ENCODE results near the gene ZCCHC2. TPM values are rescaled to one million over a fixed set of nuclear protein-coding genes. Genes with fewer than 3 reads are reported as not detected.
A peak's percentile ranks its signal among the peaks of the same experiment; 100 is the strongest.

ZCCHC2 gene
- total and polyA plus RNA-seq, 2 of the 13 experiments (the other 11 are each of a cell fraction or from before 2014, with no cell fraction given) = 62.5 to 76.1 TPM

DNA sequence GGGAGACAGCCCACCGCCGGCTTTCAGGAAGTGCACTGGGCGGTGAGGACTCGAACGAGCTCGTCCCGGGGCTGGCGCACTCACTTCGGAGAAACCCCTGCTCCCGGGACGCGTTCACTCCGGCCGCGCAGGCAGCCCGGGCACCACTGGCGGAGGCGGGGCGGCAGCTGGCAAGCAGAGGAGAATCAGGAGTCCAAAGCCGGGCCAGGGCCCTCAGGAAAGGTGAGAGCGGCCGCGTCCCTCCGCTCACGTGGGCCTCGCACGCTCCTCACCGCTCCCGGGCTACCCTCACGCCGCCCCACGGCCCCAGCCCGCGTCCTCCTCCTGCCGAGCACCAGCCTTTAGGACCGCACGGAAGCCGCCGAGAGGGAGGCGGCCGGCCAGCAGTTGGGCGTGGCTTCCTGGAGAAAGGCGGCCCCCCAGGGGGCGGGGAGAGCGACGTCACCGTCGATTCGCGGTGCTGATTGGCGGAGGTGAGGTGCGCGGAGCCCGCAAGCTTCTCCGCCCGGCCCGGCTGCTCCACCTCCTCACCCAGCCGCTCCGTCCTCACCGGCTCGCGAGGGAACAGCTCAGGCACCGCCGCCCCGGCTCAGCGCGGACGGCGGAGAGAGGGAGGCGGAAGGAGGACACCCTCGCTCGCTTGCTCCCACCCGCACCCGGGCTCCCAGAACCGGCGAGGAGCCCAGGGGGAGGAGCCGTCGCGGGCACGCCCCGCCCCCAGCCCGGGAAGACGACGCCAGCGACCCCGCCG, at the start of gene ZCCHC2 (continued):
- TF ChIP-seq, protein P1, sequence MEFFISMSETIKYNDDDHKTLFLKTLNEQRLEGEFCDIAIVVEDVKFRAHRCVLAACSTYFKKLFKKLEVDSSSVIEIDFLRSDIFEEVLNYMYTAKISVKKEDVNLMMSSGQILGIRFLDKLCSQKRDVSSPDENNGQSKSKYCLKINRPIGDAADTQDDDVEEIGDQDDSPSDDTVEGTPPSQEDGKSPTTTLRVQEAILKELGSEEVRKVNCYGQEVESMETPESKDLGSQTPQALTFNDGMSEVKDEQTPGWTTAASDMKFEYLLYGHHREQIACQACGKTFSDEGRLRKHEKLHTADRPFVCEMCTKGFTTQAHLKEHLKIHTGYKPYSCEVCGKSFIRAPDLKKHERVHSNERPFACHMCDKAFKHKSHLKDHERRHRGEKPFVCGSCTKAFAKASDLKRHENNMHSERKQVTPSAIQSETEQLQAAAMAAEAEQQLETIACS (CRISPR knock-in tag; IDR thresholded peaks at IDR 0.05) = no peak; the same call in 1 of the 2 replicates
- TF ChIP-seq RAD21 (CRISPR knock-in tag; IDR thresholded peaks at IDR 0.05) (no peak; the same call in none of the 2 replicates), SIX4 (CRISPR knock-in tag; IDR thresholded peaks at IDR 0.05) (peak; percentile 54; the same call in 1 of the 2 replicates), ZFYVE20 (CRISPR knock-in tag; IDR thresholded peaks at IDR 0.05; ENCODE audit: borderline replicate concordance, low read depth) (0 out of 2 replicates have a peak, but pooled peaks have one; percentile 23), ZZZ3 (CRISPR knock-in tag; IDR thresholded peaks at IDR 0.05; ENCODE audit: borderline replicate concordance) (0 out of 2 replicates have a peak, but pooled peaks have one; percentile 42), MBNL3 (CRISPR knock-in tag; conservative IDR thresholded peaks at IDR 0.05) (no peak), JDP2 (CRISPR knock-in tag; IDR thresholded peaks at IDR 0.05; ENCODE audit: borderline replicate concordance) (no peak), ZNF367 (CRISPR knock-in tag; IDR thresholded peaks at IDR 0.05; ENCODE audit: borderline replicate concordance) (no peak), NONO (IDR thresholded peaks at IDR 0.05) (no peak), NONO (CRISPR knock-in tag; conservative IDR thresholded peaks at IDR 0.05) (peak; percentile 93), TOE1 (CRISPR knock-in tag; IDR thresholded peaks at IDR 0.05) (no peak), ZNF501 (CRISPR knock-in tag; IDR thresholded peaks at IDR 0.05) (0 out of 2 replicates have a peak, but pooled peaks have one; percentile 61), ARID2 (CRISPR knock-in tag; IDR thresholded peaks at IDR 0.05; ENCODE audit: borderline replicate concordance) (peak; percentile 81; the same call in 1 of the 2 replicates), ZNF33A (CRISPR knock-in tag; IDR thresholded peaks at IDR 0.05; ENCODE audit: borderline replicate concordance) (no peak), ZSCAN29 (CRISPR knock-in tag; conservative IDR thresholded peaks at IDR 0.05) (0 out of 2 replicates have a peak, but pooled peaks have one; percentile 84), ZNF788 (CRISPR knock-in tag; IDR thresholded peaks at IDR 0.05; ENCODE audit: borderline replicate concordance) (peak; percentile 90), ZFP36L1 (CRISPR knock-in tag; IDR thresholded peaks at IDR 0.05) (peak; percentile 84), MTF2 (CRISPR knock-in tag; IDR thresholded peaks at IDR 0.05; ENCODE audit: borderline replicate concordance) (no peak), ZNF782 (CRISPR knock-in tag; IDR thresholded peaks at IDR 0.05; ENCODE audit: borderline replicate concordance) (peak; percentile 98), ZFP82 (CRISPR knock-in tag; IDR thresholded peaks at IDR 0.05; ENCODE audit: borderline replicate concordance) (peak; percentile 87; the same call in 1 of the 2 replicates), U2AF2 (IDR thresholded peaks at IDR 0.05; ENCODE audit: low read depth, low read length) (no peak), POLR2A (IDR thresholded peaks at IDR 0.05; ENCODE audit: insufficient read depth in 1 of 2, low read depth in 2 of 2, low read length in 2 of 2) (peak in 1 of 2 experiments; percentile 75; a peak in 2 of 4 replicates), KDM1A (CRISPR knock-in tag; IDR thresholded peaks at IDR 0.05) (no peak)
- TF ChIP-seq, protein P2, sequence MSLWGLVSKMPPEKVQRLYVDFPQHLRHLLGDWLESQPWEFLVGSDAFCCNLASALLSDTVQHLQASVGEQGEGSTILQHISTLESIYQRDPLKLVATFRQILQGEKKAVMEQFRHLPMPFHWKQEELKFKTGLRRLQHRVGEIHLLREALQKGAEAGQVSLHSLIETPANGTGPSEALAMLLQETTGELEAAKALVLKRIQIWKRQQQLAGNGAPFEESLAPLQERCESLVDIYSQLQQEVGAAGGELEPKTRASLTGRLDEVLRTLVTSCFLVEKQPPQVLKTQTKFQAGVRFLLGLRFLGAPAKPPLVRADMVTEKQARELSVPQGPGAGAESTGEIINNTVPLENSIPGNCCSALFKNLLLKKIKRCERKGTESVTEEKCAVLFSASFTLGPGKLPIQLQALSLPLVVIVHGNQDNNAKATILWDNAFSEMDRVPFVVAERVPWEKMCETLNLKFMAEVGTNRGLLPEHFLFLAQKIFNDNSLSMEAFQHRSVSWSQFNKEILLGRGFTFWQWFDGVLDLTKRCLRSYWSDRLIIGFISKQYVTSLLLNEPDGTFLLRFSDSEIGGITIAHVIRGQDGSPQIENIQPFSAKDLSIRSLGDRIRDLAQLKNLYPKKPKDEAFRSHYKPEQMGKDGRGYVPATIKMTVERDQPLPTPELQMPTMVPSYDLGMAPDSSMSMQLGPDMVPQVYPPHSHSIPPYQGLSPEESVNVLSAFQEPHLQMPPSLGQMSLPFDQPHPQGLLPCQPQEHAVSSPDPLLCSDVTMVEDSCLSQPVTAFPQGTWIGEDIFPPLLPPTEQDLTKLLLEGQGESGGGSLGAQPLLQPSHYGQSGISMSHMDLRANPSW (CRISPR knock-in tag; IDR thresholded peaks at IDR 0.05; ENCODE audit: borderline replicate concordance) = no peak
- TF ChIP-seq, protein P3, sequence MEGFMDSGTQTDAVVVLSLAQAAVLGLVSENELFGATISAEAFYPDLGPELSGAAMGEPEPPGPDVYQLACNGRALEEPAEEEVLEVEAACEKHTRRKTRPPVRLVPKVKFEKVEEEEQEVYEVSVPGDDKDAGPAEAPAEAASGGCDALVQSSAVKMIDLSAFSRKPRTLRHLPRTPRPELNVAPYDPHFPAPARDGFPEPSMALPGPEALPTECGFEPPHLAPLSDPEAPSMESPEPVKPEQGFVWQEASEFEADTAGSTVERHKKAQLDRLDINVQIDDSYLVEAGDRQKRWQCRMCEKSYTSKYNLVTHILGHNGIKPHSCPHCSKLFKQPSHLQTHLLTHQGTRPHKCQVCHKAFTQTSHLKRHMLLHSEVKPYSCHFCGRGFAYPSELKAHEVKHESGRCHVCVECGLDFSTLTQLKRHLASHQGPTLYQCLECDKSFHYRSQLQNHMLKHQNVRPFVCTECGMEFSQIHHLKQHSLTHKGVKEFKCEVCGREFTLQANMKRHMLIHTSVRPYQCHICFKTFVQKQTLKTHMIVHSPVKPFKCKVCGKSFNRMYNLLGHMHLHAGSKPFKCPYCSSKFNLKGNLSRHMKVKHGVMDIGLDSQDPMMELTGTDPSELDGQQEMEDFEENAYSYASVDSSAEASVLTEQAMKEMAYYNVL (CRISPR knock-in tag; IDR thresholded peaks at IDR 0.05; ENCODE audit: borderline replicate concordance) = peak; percentile 76
